BLaER1 treated with 17β-estradiol and CSF1 and Interleukin-3, amounts not matched to agents 10 nM and 100 nM (cell line): ENCODE measurements around the gene KIAA0586.
A peak's percentile ranks its signal among the peaks of the same experiment; 100 is the strongest.

ENCODE experiments used
- H3K27ac ChIP-seq, 11 experiments: shearing (Covaris generic); formaldehyde crosslinking; 2 replicates each; pipeline ENCODE4 v1.8.1; 2022
- H3K27me3 ChIP-seq, 11 experiments: shearing (Covaris generic); formaldehyde crosslinking; 2 replicates each; pipeline ENCODE4 v1.8.1; 2022
- H3K36me3 ChIP-seq, 11 experiments: shearing (Covaris generic); formaldehyde crosslinking; 2 replicates each; pipeline ENCODE4 v1.8.1; 2022
- H3K4me1 ChIP-seq, 10 experiments: shearing (Covaris generic); formaldehyde crosslinking; 2 replicates each; pipeline ENCODE4 v1.8.1; 2022
- H3K4me2 ChIP-seq, 11 experiments: shearing (Covaris generic); formaldehyde crosslinking; 2 replicates each; pipeline ENCODE4 v1.8.1; 2022
- H3K4me3 ChIP-seq, 10 experiments: shearing (Covaris generic); formaldehyde crosslinking; 2 replicates each; pipeline ENCODE4 v1.8.1; 2022
- H3K9ac ChIP-seq, 11 experiments: shearing (Covaris generic); formaldehyde crosslinking; 2 replicates each; pipeline ENCODE4 v1.8.1; 2022
- H3K9me3 ChIP-seq, 11 experiments: shearing (Covaris generic); formaldehyde crosslinking; replicated peaks in 1 of 11; 2 replicates each; pipeline ENCODE4 v1.8.1; 2022
- H4K20me1 ChIP-seq, 11 experiments: shearing (Covaris generic); formaldehyde crosslinking; 2 replicates each; pipeline ENCODE4 v1.8.1; 2022
- Cebpa-rat ChIP-seq, 11 experiments: shearing (Covaris generic); IDR thresholded peaks; 2 replicates each; pipeline ENCODE4 v1.8.1; 2022

KIAA0586 gene

GRCh38 chr14:58593977-58594376 is 166.5 kb downstream of the KIAA0586 start:
- Histone ChIP-seq H3K27me3 (no peaks in the 10 kb centered on the region), H3K9ac (no peak overlapping the region), H3K4me1 (peaks cover 0 to 10% (median 8%) of the 10 kb centered on the region in 10 experiments; a peak in 11 of 20 replicates), H3K9me3 (no peaks in the 10 kb centered on the region), H3K4me2 (no peak overlapping the region), H3K27ac (no peak overlapping the region), H4K20me1 (no peaks in the 10 kb centered on the region), H3K4me3 (no peak overlapping the region), H3K36me3 (no peaks in the 10 kb centered on the region)
- TF ChIP-seq Cebpa-rat (IDR thresholded peaks at IDR 0.05) = no peak

GRCh38 chr14:58597041-58597440 is 169.5 kb downstream of the KIAA0586 start:
- Histone ChIP-seq H3K4me2 (no peak overlapping the region), H3K27me3 (no peaks in the 10 kb centered on the region), H3K27ac (no peak overlapping the region), H3K4me3 (no peak overlapping the region), H4K20me1 (no peaks in the 10 kb centered on the region), H3K4me1 (peaks cover 0 to 18% (median 12%) of the 10 kb centered on the region in 10 experiments; a peak in 11 of 20 replicates), H3K9me3 (no peaks in the 10 kb centered on the region), H3K36me3 (no peaks in the 10 kb centered on the region), H3K9ac (no peak overlapping the region)
- no peak for TF ChIP-seq Cebpa-rat (IDR thresholded peaks at IDR 0.05)

- TF ChIP-seq Cebpa-rat (IDR thresholded peaks at IDR 0.05) = no peak
- H3K36me3 ChIP-seq = no peaks in the 10 kb centered on the region
Measured at GRCh38 chr14:58598028-58598803, 170.7 kb downstream of the KIAA0586 start.

GRCh38 chr14:58598804-58599525 is 171.4 kb downstream of the KIAA0586 start:
- no peak for TF ChIP-seq Cebpa-rat (IDR thresholded peaks at IDR 0.05)
- H3K27ac ChIP-seq = no peak overlapping the region

More at GRCh38 chr14:58598028-58598803, 170.7 kb downstream of the KIAA0586 start:
- H3K9ac ChIP-seq = no peak overlapping the region
- H3K9me3 ChIP-seq = no peaks in the 10 kb centered on the region
- H4K20me1 ChIP-seq = no peaks in the 10 kb centered on the region
- H3K27me3 ChIP-seq = no peaks in the 10 kb centered on the region
- H3K4me3 ChIP-seq = no peak overlapping the region
- H3K4me2 ChIP-seq = peak overlapping the region in 7 of 11 experiments; percentile 2 to 52 (median 22); a peak in 11 of 22 replicates
- peaks cover 0 to 18% (median 12%) of the 10 kb centered on the region in 10 experiments; a peak in 11 of 20 replicates for H3K4me1 ChIP-seq
- no peak overlapping the region for H3K27ac ChIP-seq

GRCh38 chr14:58599707-58600106 is 172.2 kb downstream of the KIAA0586 start:
- Histone ChIP-seq H3K27ac (no peak overlapping the region), H3K36me3 (no peaks in the 10 kb centered on the region), H3K27me3 (no peaks in the 10 kb centered on the region), H3K9me3 (no peaks in the 10 kb centered on the region), H3K4me3 (no peak overlapping the region), H4K20me1 (no peaks in the 10 kb centered on the region), H3K9ac (no peak overlapping the region), H3K4me2 (peak overlapping the region in 2 of 11 experiments; percentile 44 to 52; a peak in 2 of 22 replicates), H3K4me1 (peaks cover 0 to 18% (median 12%) of the 10 kb centered on the region in 10 experiments; a peak in 11 of 20 replicates)
- TF ChIP-seq Cebpa-rat (IDR thresholded peaks at IDR 0.05) = no peak

More at GRCh38 chr14:58598804-58599525, 171.4 kb downstream of the KIAA0586 start:
- no peak overlapping the region for H3K4me3 ChIP-seq
- no peaks in the 10 kb centered on the region for H3K9me3 ChIP-seq
- H3K4me1 ChIP-seq = peaks cover 0 to 18% (median 12%) of the 10 kb centered on the region in 10 experiments; a peak in 11 of 20 replicates
- H3K9ac ChIP-seq = no peak overlapping the region
- H4K20me1 ChIP-seq = no peaks in the 10 kb centered on the region
- no peaks in the 10 kb centered on the region for H3K36me3 ChIP-seq
- no peaks in the 10 kb centered on the region for H3K27me3 ChIP-seq
- peak overlapping the region in 7 of 11 experiments; percentile 2 to 52 (median 39); a peak in 12 of 22 replicates for H3K4me2 ChIP-seq
